Hypothalamus (tissue), 51 donors: ENCODE data around the gene ITGB5.

ENCODE experiments used
- DNase-seq, 51 donors: peaks; one replicate each; lab custom pipeline; 2025; lab: John Stamatoyannopoulos, UW

The ITGB5 gene

DNA sequence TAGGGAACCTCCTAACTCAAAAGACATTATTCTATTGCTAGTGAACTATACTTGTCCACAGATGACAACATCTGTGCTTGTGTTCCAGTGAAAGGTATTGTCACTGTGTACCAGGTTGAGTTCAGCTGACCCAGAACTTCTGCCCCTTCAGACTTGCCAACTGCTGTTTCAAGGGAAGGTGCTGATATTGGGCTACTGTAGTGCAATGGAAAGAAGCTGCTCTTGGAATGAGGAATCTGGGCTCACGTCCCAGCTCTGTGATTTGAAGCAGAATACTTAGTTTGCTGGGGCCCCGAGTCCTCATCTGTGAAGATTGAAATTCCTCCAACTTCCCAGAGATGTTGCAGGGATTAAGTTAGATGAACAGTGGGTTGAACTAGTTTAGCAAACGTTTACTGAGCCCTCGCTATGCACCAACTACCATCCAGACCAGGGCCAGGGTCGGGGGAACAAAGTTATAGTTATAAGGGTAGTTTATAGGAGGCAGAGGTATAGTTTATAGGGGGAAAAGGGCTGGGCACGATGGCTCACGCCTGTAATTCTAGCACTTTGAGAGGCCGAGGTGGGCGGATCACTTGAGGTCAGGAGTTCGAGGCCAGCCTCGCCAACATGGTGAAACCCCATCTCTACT is 172.8 kb downstream of the ITGB5 start:
- no peak for DNase-seq
